Keratinocyte (primary cell): ENCODE measurements around the gene SMOC1. TPM values are rescaled to one million over a fixed set of nuclear protein-coding genes. Genes with fewer than 3 reads are reported as not detected.

ENCODE experiments used
- DNase-seq: peaks from one replicate; pipeline ENCODE4 v3.0.0-alpha.2; 2011; ENCODE audit warnings: low read depth, missing footprints, low spot score
- FAIRE-seq: peaks from 2 replicates; lab custom pipeline; 2011; peaks lifted over from hg19 to GRCh38; lab: Jason Lieb, UNC
- H2AFZ ChIP-seq: 2 replicates; pipeline ENCODE4 v1.6.0; 2012; ENCODE audit warnings: low read length, control low read depth, inconsistent platforms; ENCODE audit not compliant: control insufficient read depth
- H3K27ac ChIP-seq: 2 replicates; pipeline ENCODE4 v1.5.1; 2011; ENCODE audit warnings: low read length; ENCODE audit not compliant: control insufficient read depth, insufficient read depth
- H3K27me3 ChIP-seq: 3 replicates; pipeline ENCODE4 v1.6.0; 2011; ENCODE audit warnings: low read length; ENCODE audit not compliant: control insufficient read depth, insufficient read depth; ENCODE audit errors: extremely low read depth
- H3K36me3 ChIP-seq, 2 experiments: 2 replicates in 1 of 2; 3 replicates in 1 of 2; pipeline ENCODE4 v1.5.1; 2011; ENCODE audit warnings: low read length in 2 of 2, mild to moderate bottlenecking in 1 of 2; ENCODE audit not compliant: control insufficient read depth in 2 of 2, insufficient read depth in 2 of 2; ENCODE audit errors: extremely low read depth in 1 of 2
- H3K4me1 ChIP-seq: 3 replicates; pipeline ENCODE4 v1.5.1; 2011; ENCODE audit warnings: low read length; ENCODE audit not compliant: control insufficient read depth, insufficient read depth; ENCODE audit errors: extremely low read depth
- H3K4me2 ChIP-seq: 3 replicates; pipeline ENCODE4 v1.6.0; 2011; ENCODE audit warnings: low read depth, low read length; ENCODE audit not compliant: control insufficient read depth, insufficient read depth; ENCODE audit errors: extremely low read depth
- H3K4me3 ChIP-seq, 3 experiments: fragments of 200-600 bp in 1 of 3; sonication (generic) in 1 of 3; 2 replicates in 2 of 3; 3 replicates in 1 of 3; pipeline ENCODE4 v1.5.1; 2011 to 2016; ENCODE audit warnings: low read length in 3 of 3, mild to moderate bottlenecking in 3 of 3, control low read depth in 2 of 3, inconsistent platforms in 1 of 3, low read depth in 1 of 3, mixed read lengths in 1 of 3, mixed run types in 1 of 3, moderate library complexity in 1 of 3; ENCODE audit not compliant: control insufficient read depth in 2 of 3, insufficient read depth in 2 of 3; ENCODE audit errors: extremely low read depth in 1 of 3
- H3K79me2 ChIP-seq: 2 replicates; pipeline ENCODE4 v1.6.0; 2012; ENCODE audit warnings: low read length; ENCODE audit not compliant: control insufficient read depth, insufficient read depth
- H3K9ac ChIP-seq: 3 replicates; pipeline ENCODE4 v1.6.0; 2011; ENCODE audit warnings: low read length; ENCODE audit not compliant: control insufficient read depth, insufficient read depth; ENCODE audit errors: extremely low read depth
- H3K9me1 ChIP-seq: 3 replicates; pipeline ENCODE4 v1.6.0; 2011; ENCODE audit warnings: low read length; ENCODE audit not compliant: control insufficient read depth, insufficient read depth; ENCODE audit errors: extremely low read depth
- H3K9me3 ChIP-seq: 2 replicates; pipeline ENCODE4 v1.5.1; 2012; ENCODE audit warnings: low read depth, low read length; ENCODE audit not compliant: control insufficient read depth
- H4K20me1 ChIP-seq: 3 replicates; pipeline ENCODE4 v1.6.0; 2011; ENCODE audit warnings: low read length; ENCODE audit not compliant: control insufficient read depth, insufficient read depth; ENCODE audit errors: extremely low read depth
- EZH2 ChIP-seq: IDR thresholded peaks from one replicate; pipeline ENCODE4 v1.6.1; 2012; ENCODE audit warnings: inconsistent platforms, mild to moderate bottlenecking, low read length, moderate library complexity
- dilution Hi-C: fragments of 300-500 bp; cut with MboI; formaldehyde crosslinking; loops from one replicate; pipeline ENCODE4 v1.7.0; 2020; ENCODE audit warnings: low sequenced_read_pairs; ENCODE audit not compliant: extremely low pct_ligation_motif_present
- polyA plus RNA-seq, 5 experiments: library from polyadenylated mRNA; depleted of rRNA in 3 of 5; stranded (reverse) in 3 of 5; stranded (forward) in 1 of 5; unstranded in 1 of 5; fragments of >200 nt; gene quantifications; 1 replicate in 1 of 5; 2 replicates in 3 of 5; 3 replicates in 1 of 5; pipeline versions ENCODE4 v1.2.1 to v1.2.3, GENCODE V29; 2011 to 2012; ENCODE audit warnings: missing spikeins in 2 of 5, low read depth in 1 of 5, low replicate concordance in 1 of 5
- TF ChIP-seq, protein P1 (sequence below), 3 experiments: IDR thresholded peaks in 1 of 3; conservative IDR thresholded peaks in 1 of 3; optimal IDR thresholded peaks in 1 of 3; 2 replicates in 2 of 3; 3 replicates in 1 of 3; pipeline versions ENCODE3 to v1.5.1; 2011; ENCODE audit warnings: low read length in 3 of 3, mild to moderate bottlenecking in 3 of 3, moderate library complexity in 2 of 3, control low read depth in 1 of 3, inconsistent platforms in 1 of 3; ENCODE audit not compliant: insufficient read depth in 2 of 3; ENCODE audit errors: extremely low read depth in 1 of 3

Gene SMOC1
- polyA plus RNA-seq, 1 donor (not counting 4 experiments of a cell fraction or from before 2014, with no cell fraction given): 6.0 TPM

DNA sequence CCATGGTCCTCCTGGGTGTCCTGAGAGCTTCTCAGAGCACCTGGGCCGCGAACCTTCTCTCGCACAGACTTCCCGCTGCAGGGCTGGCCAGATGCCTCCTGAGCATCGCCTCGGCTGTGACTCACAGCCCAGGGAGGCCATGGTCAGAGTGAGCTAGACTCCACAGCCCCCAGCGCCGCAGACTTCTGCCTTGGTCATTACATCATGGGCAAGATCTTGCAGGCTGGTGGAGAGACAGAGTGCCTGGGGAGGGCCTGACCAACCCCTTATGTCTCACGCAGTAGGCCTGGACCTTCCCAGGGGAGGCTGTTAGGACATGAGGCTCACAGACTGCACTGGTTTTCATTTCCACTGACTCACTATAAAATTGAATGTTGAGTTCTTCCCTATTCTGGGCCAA, 41.8 kb downstream of the SMOC1 start:
- Histone ChIP-seq H3K4me2 (no peak overlapping the region), H3K4me3 (no peak overlapping the region), H3K9me1 (no peaks in the 10 kb centered on the region), H3K27ac (no peak overlapping the region), H3K9ac (no peak overlapping the region), H2AFZ (no peak overlapping the region), H4K20me1 (no peaks in the 10 kb centered on the region), H3K36me3 (peaks cover 0 to 3% of the 10 kb centered on the region in 2 experiments), H3K79me2 (no peaks in the 10 kb centered on the region), H3K9me3 (no peaks in the 10 kb centered on the region), H3K27me3 (no peaks in the 10 kb centered on the region), H3K4me1 (no peaks in the 10 kb centered on the region)
- DNase-seq (no peak), FAIRE-seq (no peak)
- dilution Hi-C loops: no loop called here
- TF ChIP-seq EZH2: no peak
- TF ChIP-seq, protein P1, sequence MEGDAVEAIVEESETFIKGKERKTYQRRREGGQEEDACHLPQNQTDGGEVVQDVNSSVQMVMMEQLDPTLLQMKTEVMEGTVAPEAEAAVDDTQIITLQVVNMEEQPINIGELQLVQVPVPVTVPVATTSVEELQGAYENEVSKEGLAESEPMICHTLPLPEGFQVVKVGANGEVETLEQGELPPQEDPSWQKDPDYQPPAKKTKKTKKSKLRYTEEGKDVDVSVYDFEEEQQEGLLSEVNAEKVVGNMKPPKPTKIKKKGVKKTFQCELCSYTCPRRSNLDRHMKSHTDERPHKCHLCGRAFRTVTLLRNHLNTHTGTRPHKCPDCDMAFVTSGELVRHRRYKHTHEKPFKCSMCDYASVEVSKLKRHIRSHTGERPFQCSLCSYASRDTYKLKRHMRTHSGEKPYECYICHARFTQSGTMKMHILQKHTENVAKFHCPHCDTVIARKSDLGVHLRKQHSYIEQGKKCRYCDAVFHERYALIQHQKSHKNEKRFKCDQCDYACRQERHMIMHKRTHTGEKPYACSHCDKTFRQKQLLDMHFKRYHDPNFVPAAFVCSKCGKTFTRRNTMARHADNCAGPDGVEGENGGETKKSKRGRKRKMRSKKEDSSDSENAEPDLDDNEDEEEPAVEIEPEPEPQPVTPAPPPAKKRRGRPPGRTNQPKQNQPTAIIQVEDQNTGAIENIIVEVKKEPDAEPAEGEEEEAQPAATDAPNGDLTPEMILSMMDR (optimal IDR thresholded peaks at IDR 0.05 in 1 of 3, IDR thresholded peaks at IDR 0.05 in 1 of 3, conservative IDR thresholded peaks at IDR 0.05 in 1 of 3; ENCODE audit: extremely low read depth in 1 of 3, insufficient read depth in 2 of 3, low read length in 3 of 3): no peak

DNA sequence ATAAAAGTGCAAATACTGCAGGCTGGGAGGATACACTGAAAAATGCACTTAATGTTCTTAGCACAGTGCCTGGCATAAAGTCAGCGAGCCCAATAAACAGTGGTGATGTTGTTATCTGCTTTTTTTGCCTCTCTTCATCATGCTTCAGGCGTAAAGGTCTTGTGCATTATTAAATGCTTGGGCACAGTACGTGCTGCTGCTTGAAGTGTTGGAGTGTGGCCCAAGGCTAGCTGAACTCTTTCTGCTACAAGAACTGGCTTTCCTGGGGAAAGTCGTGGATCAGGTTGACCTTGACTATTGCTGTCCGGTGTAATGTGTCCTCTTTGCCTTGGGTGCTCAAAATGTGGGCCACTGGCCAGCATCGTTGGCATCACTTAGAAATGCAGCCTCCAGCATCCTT, 43.0 kb downstream of the SMOC1 start:
- Histone ChIP-seq H3K4me3 (no peak overlapping the region), H3K27ac (no peak overlapping the region), H3K9me1 (no peaks in the 10 kb centered on the region), H3K79me2 (no peaks in the 10 kb centered on the region), H3K4me1 (no peaks in the 10 kb centered on the region), H3K9ac (no peak overlapping the region), H3K36me3 (peaks cover 0 to 3% of the 10 kb centered on the region in 2 experiments), H3K9me3 (no peaks in the 10 kb centered on the region), H2AFZ (no peak overlapping the region), H3K4me2 (no peak overlapping the region), H4K20me1 (no peaks in the 10 kb centered on the region), H3K27me3 (no peaks in the 10 kb centered on the region)
- dilution Hi-C loops: no loop called here
- no peak for DNase-seq
- no peak for TF ChIP-seq EZH2
- TF ChIP-seq, protein P1 (optimal IDR thresholded peaks at IDR 0.05 in 1 of 3, IDR thresholded peaks at IDR 0.05 in 1 of 3, conservative IDR thresholded peaks at IDR 0.05 in 1 of 3; ENCODE audit: extremely low read depth in 1 of 3, insufficient read depth in 2 of 3, low read length in 3 of 3): no peak
- FAIRE-seq: no peak
